Inflammatory macrophage treated with lipopolysaccharide for 1 hour (primary cell): ENCODE results near the gene CERS6.
"Not testable (repeated sequence)": the region's sequence is repeated elsewhere in the genome, so short reads cannot be mapped to it uniquely, and the experiment has no call there.

Source experiments
- DNase-seq, 2 donors: peaks; one replicate each; pipeline ENCODE4 v3.0.0-alpha.2; 2020 to 2022

Gene CERS6

GRCh38 chr2:168650139-168650538 lies 194.1 kb downstream of the CERS6 start:
- DNase-seq = no peak

- DNase-seq = peak; percentile 43 to 52
These were observed 194.7 kb downstream of the CERS6 start for GRCh38 chr2:168650781-168651180.

GRCh38 chr2:168652997-168653921 lies 197.2 kb downstream of the CERS6 start:
- no peak for DNase-seq

GRCh38 chr2:168654705-168655104 lies 198.6 kb downstream of the CERS6 start:
- no peak for DNase-seq

- no peak for DNase-seq
These were observed 199.1 kb downstream of the CERS6 start for GRCh38 chr2:168655207-168655606.

- not testable (repeated sequence) for DNase-seq
These were observed 201.3 kb downstream of the CERS6 start for GRCh38 chr2:168657378-168657777.

- DNase-seq = no peak
These were observed 202.6 kb downstream of the CERS6 start for GRCh38 chr2:168658706-168659105.

- DNase-seq = no peak
These were observed 205.1 kb downstream of the CERS6 start for GRCh38 chr2:168660870-168661862.

- DNase-seq = no peak
These were observed 205.8 kb downstream of the CERS6 start for GRCh38 chr2:168661863-168662256.

GRCh38 chr2:168662651-168663208 lies 206.7 kb downstream of the CERS6 start:
- no peak for DNase-seq

- no peak for DNase-seq
These were observed 207.9 kb downstream of the CERS6 start for GRCh38 chr2:168663993-168664392.

GRCh38 chr2:168664715-168665114 lies 208.6 kb downstream of the CERS6 start:
- DNase-seq = not testable (repeated sequence)

GRCh38 chr2:168666339-168666738 lies 210.3 kb downstream of the CERS6 start:
- DNase-seq = no peak

- DNase-seq = no peak
These were observed 211.1 kb downstream of the CERS6 start for GRCh38 chr2:168667156-168667555.

- no peak for DNase-seq
These were observed 213.1 kb downstream of the CERS6 start for GRCh38 chr2:168669151-168669550.

GRCh38 chr2:168670478-168670877 lies 214.4 kb downstream of the CERS6 start:
- no peak for DNase-seq

GRCh38 chr2:168671932-168672331 lies 215.9 kb downstream of the CERS6 start:
- no peak for DNase-seq

GRCh38 chr2:168673265-168674189 lies 217.5 kb downstream of the CERS6 start:
- DNase-seq = no peak

GRCh38 chr2:168678153-168678853 lies 222.2 kb downstream of the CERS6 start:
- DNase-seq = no peak

- DNase-seq = no peak
These were observed 223.0 kb downstream of the CERS6 start for GRCh38 chr2:168679081-168679480.

- DNase-seq = no peak
These were observed 223.8 kb downstream of the CERS6 start for GRCh38 chr2:168679741-168680310.
